A673 (cell line): ENCODE data around the gene RAP1GAP2. TPM values are rescaled to one million over a fixed set of nuclear protein-coding genes. Genes with fewer than 3 reads are reported as not detected.

Experiments
- BruUV-seq: library from RNA; stranded (reverse); fragments of 400-500 nt; replicated peaks from 2 replicates; lab custom pipeline; 2021; lab: Mats Ljungman, UMichigan
- CTCF ChIA-PET: fragments of 300-600 bp; sonication (Branson Sonifier 250); formaldehyde crosslinking; loops from one replicate; lab custom pipeline; 2022; ENCODE audit warnings: antibody characterized with exemption; lab: Charles Lee
- POLR2A ChIA-PET: fragments of 300-600 bp; sonication (Branson Sonifier 250); formaldehyde crosslinking; loops from one replicate; lab custom pipeline; 2022; ENCODE audit warnings: antibody characterized with exemption; ENCODE audit not compliant: low non-redundant PET; lab: Charles Lee
- DNase-seq: peaks from one replicate; pipeline ENCODE4 v3.0.0-alpha.2; 2015; ENCODE audit warnings: low spot score
- H3K27ac ChIP-seq: fragments of 200-600 bp; sonication (generic); 2 replicates; pipeline ENCODE4 v1.5.1; 2016; ENCODE audit warnings: mixed run types, low read depth, mild to moderate bottlenecking, mixed read lengths, antibody characterized with exemption, low read length; ENCODE audit not compliant: poor library complexity, severe bottlenecking
- H3K27me3 ChIP-seq: fragments of 200-600 bp; sonication (generic); replicated peaks from 2 replicates; pipeline ENCODE4 v1.6.1; 2017; ENCODE audit warnings: mixed run types, low read depth, mild to moderate bottlenecking, mixed read lengths, antibody characterized with exemption, low read length; ENCODE audit not compliant: insufficient read depth, poor library complexity
- H3K36me3 ChIP-seq: fragments of 200-600 bp; sonication (generic); 2 replicates; pipeline ENCODE4 v1.6.1; 2016; ENCODE audit warnings: mixed run types, mild to moderate bottlenecking, mixed read lengths, antibody characterized with exemption, low read length; ENCODE audit not compliant: insufficient read depth, poor library complexity, severe bottlenecking
- H3K4me1 ChIP-seq: fragments of 200-600 bp; sonication (generic); 2 replicates; pipeline ENCODE4 v1.6.1; 2017; ENCODE audit warnings: mixed run types, mild to moderate bottlenecking, mixed read lengths, antibody characterized with exemption, low read length; ENCODE audit not compliant: insufficient read depth, poor library complexity, severe bottlenecking
- H3K4me3 ChIP-seq: fragments of 200-600 bp; sonication (generic); 2 replicates; pipeline ENCODE4 v1.5.1; 2016; ENCODE audit warnings: low read depth, mixed run types, mild to moderate bottlenecking, mixed read lengths, low read length; ENCODE audit not compliant: poor library complexity, severe bottlenecking
- H3K9me3 ChIP-seq: fragments of 200-600 bp; sonication (generic); 2 replicates; pipeline ENCODE4 v1.6.1; 2016; ENCODE audit warnings: mixed run types, low read depth, mild to moderate bottlenecking, mixed read lengths, antibody characterized with exemption, low read length; ENCODE audit not compliant: poor library complexity, severe bottlenecking
- CTCF ChIP-seq: fragments of 300-800, 200-600 bp; sonication (generic); conservative IDR thresholded peaks from 2 replicates; pipeline ENCODE4 v1.5.1; 2017; ENCODE audit warnings: low read depth, mild to moderate bottlenecking, antibody characterized with exemption, low read length, moderate library complexity, mixed read lengths
- EZH2 ChIP-seq: fragments of 200-600 bp; sonication (generic); IDR thresholded peaks from 2 replicates; pipeline ENCODE4 v1.6.1; 2017; ENCODE audit warnings: borderline replicate concordance, low read depth, mild to moderate bottlenecking, mixed read lengths, antibody characterized with exemption, low read length; ENCODE audit not compliant: poor library complexity, severe bottlenecking
- intact Hi-C: fragments of 100-400 bp; cut with micrococcal nuclease; formaldehyde crosslinking; loops from one replicate; pipeline ENCODE4 v1.10.0; 2022; ENCODE audit not compliant: unreplicated experiment
- total RNA-seq: library from RNA; stranded (reverse); gene quantifications from 2 replicates; pipeline ENCODE4 v1.2.3, GENCODE V29; 2021

The RAP1GAP2 gene
- total RNA-seq, 1 experiment from 2014 or later = 0.06 TPM

GRCh38 chr17:2862197-2862596 lies 66.0 kb downstream of the RAP1GAP2 start:
- H3K9me3 ChIP-seq = no peaks in the 10 kb centered on the region
- H3K4me1 ChIP-seq = no peaks in the 10 kb centered on the region
- BruUV-seq = no TSS peak
- no peaks in the 10 kb centered on the region for H3K36me3 ChIP-seq
- CTCF ChIA-PET = no interaction called here
- peaks cover 7% of the 10 kb centered on the region for H3K27me3 ChIP-seq
- intact Hi-C loops = no loop called here
- TF ChIP-seq CTCF = no peak
- no peak for TF ChIP-seq EZH2
- DNase-seq = no peak
- POLR2A ChIA-PET = no interaction called here
- no peak overlapping the region for H3K4me3 ChIP-seq
- no peak overlapping the region for H3K27ac ChIP-seq

DNA sequence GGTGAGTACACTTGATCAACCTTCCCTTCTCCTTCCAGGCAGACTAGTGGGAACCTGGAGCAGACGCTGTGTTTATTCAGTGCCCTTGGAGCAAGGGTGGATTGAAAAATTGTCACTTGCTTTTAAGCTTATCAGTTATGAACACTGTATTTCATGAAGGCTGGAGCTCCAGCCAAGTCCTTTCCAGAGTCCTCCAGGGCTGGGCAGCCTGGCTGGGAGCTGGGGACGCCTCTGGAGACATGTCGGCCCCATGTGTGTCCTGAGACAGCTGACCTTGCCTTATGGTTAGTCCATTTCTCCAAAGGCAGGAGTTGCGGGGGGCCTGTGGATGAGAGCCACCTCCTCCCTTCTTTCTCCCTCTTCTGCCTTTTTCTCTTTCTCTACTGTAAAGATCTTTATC lies 67.0 kb downstream of the RAP1GAP2 start:
- BruUV-seq = no TSS peak
- TF ChIP-seq CTCF (no peak), EZH2 (no peak)
- DNase-seq = no peak
- Histone ChIP-seq H3K4me1 (no peaks in the 10 kb centered on the region), H3K9me3 (no peaks in the 10 kb centered on the region), H3K27me3 (peaks cover 3% of the 10 kb centered on the region), H3K36me3 (no peaks in the 10 kb centered on the region), H3K27ac (no peak overlapping the region), H3K4me3 (no peak overlapping the region)
- intact Hi-C loops = no loop called here
- CTCF ChIA-PET = no interaction called here
- POLR2A ChIA-PET = no interaction called here

- H3K27ac ChIP-seq = no peak overlapping the region
- no peak for TF ChIP-seq EZH2
- no peak for TF ChIP-seq CTCF
- DNase-seq = no peak
- POLR2A ChIA-PET = no interaction called here
- no peaks in the 10 kb centered on the region for H3K9me3 ChIP-seq
- no peaks in the 10 kb centered on the region for H3K4me1 ChIP-seq
- CTCF ChIA-PET = no interaction called here
- no peak overlapping the region for H3K4me3 ChIP-seq
- intact Hi-C loops = no loop called here
- no peaks in the 10 kb centered on the region for H3K36me3 ChIP-seq
- BruUV-seq = no TSS peak
- H3K27me3 ChIP-seq = peaks cover 3% of the 10 kb centered on the region
These were observed 69.0 kb downstream of the RAP1GAP2 start for GRCh38 chr17:2865228-2865627.
